HG02973 (cell line): ENCODE measurements around the gene ETS1.

Experiments used
- ATAC-seq: cut with Tn5 transposase; IDR thresholded peaks from one replicate; pipeline ENCODE4 v1.9.1; 2021; ENCODE audit warnings: moderate library complexity; ENCODE audit not compliant: unreplicated experiment

Gene ETS1

GRCh38 chr11:128619540-128620308 lies 32.4 kb upstream of the ETS1 start:
- ATAC-seq: no peak

GRCh38 chr11:128619007-128619406 lies 31.6 kb upstream of the ETS1 start:
- no peak for ATAC-seq

- no peak for ATAC-seq
Measured at GRCh38 chr11:128618603-128619002, 31.2 kb upstream of the ETS1 start.

- no peak for ATAC-seq
Measured at GRCh38 chr11:128616161-128616560, 28.8 kb upstream of the ETS1 start.

GRCh38 chr11:128615612-128616011 lies 28.3 kb upstream of the ETS1 start:
- ATAC-seq: no peak

- no peak for ATAC-seq
Measured at GRCh38 chr11:128615076-128615475, 27.7 kb upstream of the ETS1 start.

GRCh38 chr11:128614026-128614425 lies 26.7 kb upstream of the ETS1 start:
- no peak for ATAC-seq

- no peak for ATAC-seq
Measured at GRCh38 chr11:128613300-128613995, 26.1 kb upstream of the ETS1 start.

- ATAC-seq: peak; percentile 93
Measured at GRCh38 chr11:128610721-128611617, 23.6 kb upstream of the ETS1 start.

- ATAC-seq: no peak
Measured at GRCh38 chr11:128609785-128610184, 22.4 kb upstream of the ETS1 start.

- ATAC-seq: no peak
Measured at GRCh38 chr11:128608746-128609407, 21.5 kb upstream of the ETS1 start.

- no peak for ATAC-seq
Measured at GRCh38 chr11:128607819-128608218, 20.5 kb upstream of the ETS1 start.

GRCh38 chr11:128604723-128605122 lies 17.4 kb upstream of the ETS1 start:
- ATAC-seq: no peak

GRCh38 chr11:128603752-128604414 lies 16.5 kb upstream of the ETS1 start:
- no peak for ATAC-seq

GRCh38 chr11:128603003-128603696 lies 15.8 kb upstream of the ETS1 start:
- ATAC-seq: no peak

GRCh38 chr11:128599729-128600128 lies 12.4 kb upstream of the ETS1 start:
- ATAC-seq: no peak

- ATAC-seq: no peak
Measured at GRCh38 chr11:128598506-128599150, 11.3 kb upstream of the ETS1 start.

GRCh38 chr11:128598096-128598495 lies 10.7 kb upstream of the ETS1 start:
- no peak for ATAC-seq

GRCh38 chr11:128597209-128597608 lies 9.9 kb upstream of the ETS1 start:
- ATAC-seq: no peak
